LHCN-M2 (cell line): ENCODE results near the gene MESP1. TPM values are rescaled to one million over a fixed set of nuclear protein-coding genes. Genes with fewer than 3 reads are reported as not detected.

ENCODE experiments used
- DNase-seq: peaks from one replicate; pipeline ENCODE4 v3.0.0-alpha.2; 2012; ENCODE audit warnings: low read depth
- total RNA-seq: library from RNA; depleted of rRNA; stranded (reverse); fragments of >200 nt; gene quantifications from 2 replicates; pipeline ENCODE4 v1.2.3, GENCODE V29; 2014

Gene MESP1
- total RNA-seq, 1 experiment from 2014 or later, result 0.17 TPM

GRCh38 chr15:89758981-89759380, 7.9 kb upstream of the MESP1 start:
- no peak for DNase-seq

DNA sequence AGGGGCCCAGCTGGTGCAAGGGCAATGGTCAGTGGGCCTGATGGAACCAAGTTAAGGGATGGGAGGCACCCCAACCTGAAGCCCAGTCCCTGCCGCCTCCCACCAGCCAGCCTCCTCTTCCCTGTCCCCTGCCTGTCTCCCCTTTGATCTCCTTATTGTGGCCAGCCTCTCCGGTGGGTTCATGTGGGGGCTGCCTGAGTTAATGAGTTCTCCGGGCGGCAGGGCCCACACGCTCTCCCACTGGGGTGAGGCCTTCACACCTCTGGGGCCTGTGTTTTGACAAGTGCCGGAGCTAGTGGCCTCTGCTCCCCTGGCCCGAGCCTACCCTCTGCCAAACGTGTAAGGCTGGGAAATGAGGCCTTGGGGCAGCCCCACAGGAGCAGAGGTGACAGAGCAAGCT, 7.2 kb upstream of the MESP1 start:
- DNase-seq, result no peak

GRCh38 chr15:89756897-89757296, 5.8 kb upstream of the MESP1 start:
- no peak for DNase-seq

DNA sequence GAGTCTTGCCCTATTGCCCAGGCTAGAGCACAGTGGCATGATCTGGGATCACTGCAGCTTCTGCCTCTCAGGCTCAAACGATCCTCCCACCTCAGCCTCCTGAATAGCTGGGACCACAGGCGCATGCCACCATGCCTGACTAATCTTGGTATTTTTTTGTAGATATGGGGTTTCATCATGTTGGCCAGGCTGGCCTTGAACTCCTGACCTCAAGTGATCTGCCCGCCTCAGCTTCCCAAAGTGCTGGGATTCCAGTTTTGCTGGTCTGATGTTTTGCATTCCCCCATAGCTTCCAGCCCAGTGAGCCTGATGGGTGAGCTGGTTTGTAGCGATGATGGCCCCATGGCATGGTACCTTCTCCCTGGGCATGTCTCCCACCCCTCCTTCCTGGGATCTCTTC, 4.7 kb upstream of the MESP1 start:
- DNase-seq, result no peak

GRCh38 chr15:89754361-89755154, 3.5 kb upstream of the MESP1 start:
- DNase-seq, result no peak

DNA sequence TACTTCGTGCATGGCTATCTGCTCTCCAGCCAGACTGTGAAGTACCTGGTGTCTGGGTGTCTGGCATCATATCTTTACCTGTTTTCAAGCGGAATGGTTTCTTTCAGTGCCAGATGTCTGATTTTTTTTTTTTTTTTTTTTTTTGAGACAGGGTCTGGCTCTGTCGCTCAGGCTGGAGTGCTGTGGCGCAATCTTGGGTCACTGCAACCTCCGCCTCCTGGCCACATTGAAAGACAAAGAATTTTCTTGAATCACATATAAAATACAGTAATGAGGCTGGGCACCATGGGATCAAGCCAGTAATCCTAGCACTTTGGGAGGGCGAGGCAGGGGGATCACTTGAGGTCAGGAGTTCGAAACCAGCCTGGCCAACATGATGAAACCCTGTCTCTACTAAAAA, 2.8 kb upstream of the MESP1 start:
- no peak for DNase-seq

- DNase-seq, result no peak
Measured at GRCh38 chr15:89751748-89752147, 699 bp upstream of the MESP1 start.

- DNase-seq, result no peak
Measured at GRCh38 chr15:89749951-89750559, 994 bp downstream of the MESP1 start.

GRCh38 chr15:89749526-89749925, 1.5 kb downstream of the MESP1 start:
- no peak for DNase-seq

- DNase-seq, result no peak
Measured at GRCh38 chr15:89749054-89749453, 2.0 kb downstream of the MESP1 start.

- DNase-seq, result no peak
Measured at GRCh38 chr15:89747708-89748682, 3.1 kb downstream of the MESP1 start.

DNA sequence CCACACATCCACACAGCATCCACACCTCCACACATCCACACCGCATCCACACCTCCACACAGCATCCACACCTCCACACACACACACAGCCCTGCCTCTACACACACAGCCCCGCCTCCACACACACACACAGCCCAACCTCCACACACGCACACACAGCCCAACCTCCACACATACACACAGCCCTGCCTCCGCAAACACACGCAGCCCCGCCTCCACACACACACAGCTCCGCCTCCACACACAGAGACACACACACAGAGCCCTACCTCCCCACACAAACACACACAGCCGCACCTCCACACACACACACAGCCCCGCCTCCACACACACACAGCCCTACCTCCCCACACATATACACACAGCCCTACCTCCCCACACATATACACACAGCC, 4.7 kb downstream of the MESP1 start:
- DNase-seq, result no peak

DNA sequence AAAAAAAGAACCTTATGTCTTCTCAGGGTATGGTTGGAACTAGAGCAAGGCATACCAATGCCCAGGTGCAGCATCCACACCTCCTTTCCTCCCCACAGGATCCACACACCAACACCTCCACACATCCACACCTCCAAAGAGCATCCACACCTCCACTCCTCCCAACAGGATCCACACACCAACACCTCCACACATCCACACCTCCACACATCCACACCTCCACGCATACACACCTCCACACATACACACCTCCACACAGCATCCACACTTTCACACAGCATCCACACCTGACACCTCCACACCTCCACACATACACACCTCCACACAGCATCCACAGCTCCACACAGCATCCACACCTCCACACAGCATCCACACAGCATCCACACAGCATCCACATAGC, 5.3 kb downstream of the MESP1 start:
- no peak for DNase-seq

DNA sequence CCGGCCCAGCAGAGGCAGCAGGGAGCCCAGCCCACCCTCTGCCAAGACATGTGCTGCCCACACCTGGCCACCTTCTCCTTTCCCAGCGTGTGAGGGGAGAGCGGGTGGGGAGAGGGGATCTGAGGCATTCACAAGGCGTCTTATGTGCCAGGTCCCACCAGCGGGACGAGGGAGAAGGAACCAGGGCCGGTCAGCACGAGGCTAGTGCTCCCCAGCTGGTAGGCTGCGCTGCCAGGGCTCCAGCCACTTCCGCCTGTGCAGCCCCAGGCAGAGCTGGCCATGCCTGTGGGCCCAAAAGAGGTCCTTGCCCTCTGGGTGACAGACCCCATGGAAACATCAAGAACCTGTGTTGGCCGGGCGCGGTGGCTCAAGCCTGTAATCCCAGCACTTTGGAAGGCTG, 5.9 kb downstream of the MESP1 start:
- no peak for DNase-seq

- DNase-seq, result no peak
Measured at GRCh38 chr15:89743594-89743993, 7.5 kb downstream of the MESP1 start.

- DNase-seq, result no peak
Measured at GRCh38 chr15:89743011-89743410, 8.0 kb downstream of the MESP1 start.

GRCh38 chr15:89740137-89740536, 10.9 kb downstream of the MESP1 start:
- peak; percentile 51 for DNase-seq

GRCh38 chr15:89735773-89736172, 15.3 kb downstream of the MESP1 start:
- DNase-seq, result no peak

- peak; percentile 49 for DNase-seq
Measured at GRCh38 chr15:89732451-89733172, 18.4 kb downstream of the MESP1 start.

DNA sequence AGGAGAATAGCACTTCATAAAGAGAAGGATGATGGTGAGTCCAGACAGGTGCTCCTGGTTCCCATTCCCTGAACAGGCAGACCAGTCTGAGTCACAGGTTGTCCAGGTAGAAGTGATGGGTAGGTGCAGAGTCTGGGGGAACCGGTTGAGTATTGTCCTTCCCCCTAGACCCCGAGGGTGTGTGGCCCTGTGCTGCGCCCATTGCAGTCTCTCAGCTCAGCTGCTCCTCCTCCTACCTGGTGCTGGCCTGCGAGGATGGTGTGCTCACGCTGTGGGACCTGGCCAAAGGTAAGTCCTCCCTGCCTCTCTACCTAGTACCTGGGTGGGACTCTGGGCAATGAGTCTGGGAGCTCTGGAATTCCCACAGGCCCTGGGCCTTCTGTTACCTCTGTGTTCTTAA, 19.8 kb downstream of the MESP1 start:
- DNase-seq, result no peak

GRCh38 chr15:89728254-89728653, 22.8 kb downstream of the MESP1 start:
- DNase-seq, result peak; percentile 69

DNA sequence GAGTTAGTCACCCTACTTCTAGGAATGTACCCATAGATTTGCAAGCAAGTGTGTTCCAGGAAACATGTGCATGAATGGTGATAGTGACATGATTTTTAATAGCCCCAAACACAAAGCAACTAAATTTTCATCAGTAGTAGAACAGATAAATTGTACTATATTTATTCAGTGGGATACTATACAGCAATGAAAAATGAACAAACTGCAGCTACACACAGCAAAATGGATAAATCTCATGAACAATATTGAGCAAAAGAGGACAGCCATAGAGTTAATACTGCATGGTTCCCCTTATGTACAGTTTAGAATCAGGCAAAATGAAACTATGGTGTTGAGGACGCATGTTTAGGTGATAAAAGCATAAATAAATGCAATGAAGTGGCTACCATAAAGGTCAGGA, 26.0 kb downstream of the MESP1 start:
- DNase-seq, result no peak
